Endodermal cell (in vitro differentiated cells): ENCODE measurements around the gene SAFB2. TPM values are rescaled to one million over a fixed set of nuclear protein-coding genes. Genes with fewer than 3 reads are reported as not detected.

Experiments
- DNase-seq: peaks from one replicate; pipeline ENCODE4 v3.0.0-alpha.2; 2017
- H3K27ac ChIP-seq: 2 replicates; pipeline ENCODE4 v1.5.1; 2013; ENCODE audit warnings: mild to moderate bottlenecking, low read depth, low read length, moderate library complexity
- H3K27me3 ChIP-seq: 2 replicates; pipeline ENCODE4 v1.6.1; 2013; ENCODE audit warnings: mild to moderate bottlenecking, low read length, moderate library complexity; ENCODE audit not compliant: insufficient read depth, control insufficient read depth, poor library complexity, severe bottlenecking
- H3K36me3 ChIP-seq: 2 replicates; pipeline ENCODE4 v1.7.0; 2013; ENCODE audit warnings: mild to moderate bottlenecking, low read length, moderate library complexity; ENCODE audit not compliant: control insufficient read depth, insufficient read depth
- H3K4me1 ChIP-seq: one replicate; pipeline ENCODE4 v1.7.0; 2013; ENCODE audit warnings: low read length; ENCODE audit not compliant: control insufficient read depth, insufficient read depth
- H3K4me3 ChIP-seq: 2 replicates; pipeline ENCODE4 v1.5.1; 2013; ENCODE audit warnings: mild to moderate bottlenecking, low read length, moderate library complexity
- H3K9ac ChIP-seq: 2 replicates; pipeline ENCODE4 v1.6.1; 2013; ENCODE audit warnings: mild to moderate bottlenecking, low read length, moderate library complexity; ENCODE audit not compliant: poor library complexity, severe bottlenecking; ENCODE audit errors: extremely low read depth
- H3K9me3 ChIP-seq: 2 replicates; pipeline ENCODE4 v1.6.1; 2013; ENCODE audit warnings: mild to moderate bottlenecking, low read length, moderate library complexity; ENCODE audit not compliant: control insufficient read depth
- H3K27ac Mint-ChIP-seq: 2 replicates; pipeline ENCODE4 v1.8.0; 2020; ENCODE audit warnings: mixed read lengths
- H3K27me3 Mint-ChIP-seq: 2 replicates; pipeline ENCODE4 v1.8.0; 2021; ENCODE audit warnings: mild to moderate bottlenecking, mixed read lengths; ENCODE audit not compliant: insufficient read depth
- H3K36me3 Mint-ChIP-seq: 2 replicates; pipeline ENCODE4 v1.8.0; 2020; ENCODE audit warnings: low read depth, mixed read lengths
- H3K4me1 Mint-ChIP-seq: 2 replicates; pipeline ENCODE4 v1.8.0; 2020; ENCODE audit warnings: mixed read lengths
- H3K4me3 Mint-ChIP-seq: 2 replicates; pipeline ENCODE4 v1.8.0; 2020; ENCODE audit warnings: mild to moderate bottlenecking, moderate library complexity, mixed read lengths
- H3K9me3 Mint-ChIP-seq: 2 replicates; pipeline ENCODE4 v1.8.0; 2020; ENCODE audit warnings: mild to moderate bottlenecking, mixed read lengths
- CTCF ChIP-seq: fragments of 200-600 bp; sonication (generic); conservative IDR thresholded peaks from 2 replicates; pipeline ENCODE4 v1.5.0; 2021; ENCODE audit warnings: antibody characterized with exemption, mild to moderate bottlenecking
- WGBS, 2 experiments: methylation state at CpG; one replicate each; pipeline versions ENCODE4 v1.1.5 to v1.1.7; 2013; ENCODE audit warnings: missing lambda C conversion rate in 2 of 2, mixed read lengths in 1 of 2; ENCODE audit not compliant: insufficient coverage in 1 of 2, insufficient read length in 1 of 2; 5-methylcytosine and 5-hydroxymethylcytosine counted together
- total RNA-seq, 2 donors: library from RNA; stranded (reverse); fragmentation: NEBNext Ultra II Directional in 1 of 2; extraction: Animal tissue kit (Norgen Biotek cat#: 25700) in 1 of 2; gene quantifications; 2 replicates in 1 of 2; 3 replicates in 1 of 2; pipeline ENCODE4 v1.2.1, GENCODE V29; 2021

The SAFB2 gene
- total RNA-seq, 2 donors from 2014 or later, result 69.2 to 74.6 TPM

GRCh38 chr19:5559804-5560133 lies 62.8 kb downstream of the SAFB2 start:
- Histone ChIP-seq H3K36me3 (no peaks in the 10 kb centered on the region), H3K9me3 (no peaks in the 10 kb centered on the region), H3K27ac (peak overlapping the region; percentile 38), H3K9ac (no peak overlapping the region), H3K27me3 (no peaks in the 10 kb centered on the region), H3K4me3 (no peak overlapping the region), H3K4me1 (no peaks in the 10 kb centered on the region)
- Mint-ChIP-seq H3K4me3 (no peak overlapping the region), H3K36me3 (no peaks in the 10 kb centered on the region), H3K27me3 (peaks cover 20% of the 10 kb centered on the region), H3K27ac (no peak overlapping the region), H3K9me3 (peaks cover 9% of the 10 kb centered on the region), H3K4me1 (no peaks in the 10 kb centered on the region)
- WGBS, 2 experiments, result 76 to 79% methylated on average over 3 of the region's 3 CpGs
- TF ChIP-seq CTCF, result no peak
- no peak for DNase-seq

- 75% methylated on average over 2 of the region's 2 CpGs; no CpG with 5 or more reads in 1 of the 2 experiments for WGBS, 2 experiments
- no peak overlapping the region for H3K27ac Mint-ChIP-seq
Measured at GRCh38 chr19:5558101-5558621, 64.4 kb downstream of the SAFB2 start.

GRCh38 chr19:5557691-5558090 lies 64.9 kb downstream of the SAFB2 start:
- no peaks in the 10 kb centered on the region for H3K9me3 ChIP-seq
- no peaks in the 10 kb centered on the region for H3K36me3 ChIP-seq
- no peaks in the 10 kb centered on the region for H3K4me1 ChIP-seq
- H3K9ac ChIP-seq, result no peak overlapping the region
- 88 to 92% methylated on average over 4 to 13 of the region's 13 CpGs for WGBS, 2 experiments
- H3K4me3 Mint-ChIP-seq, result no peak overlapping the region
- no peak overlapping the region for H3K4me3 ChIP-seq
- H3K9me3 Mint-ChIP-seq, result peaks cover 9% of the 10 kb centered on the region
- no peak overlapping the region for H3K27ac ChIP-seq
- TF ChIP-seq CTCF, result no peak
- no peaks in the 10 kb centered on the region for H3K27me3 ChIP-seq
- peaks cover 18% of the 10 kb centered on the region for H3K27me3 Mint-ChIP-seq
- no peaks in the 10 kb centered on the region for H3K4me1 Mint-ChIP-seq
- H3K36me3 Mint-ChIP-seq, result no peaks in the 10 kb centered on the region
- no peak for DNase-seq
- H3K27ac Mint-ChIP-seq, result no peak overlapping the region

More at GRCh38 chr19:5558101-5558621, 64.4 kb downstream of the SAFB2 start:
- H3K27me3 ChIP-seq, result no peaks in the 10 kb centered on the region
- no peak for TF ChIP-seq CTCF
- no peak overlapping the region for H3K4me3 Mint-ChIP-seq
- no peak for DNase-seq
- no peaks in the 10 kb centered on the region for H3K36me3 ChIP-seq
- no peaks in the 10 kb centered on the region for H3K4me1 ChIP-seq
- H3K27ac ChIP-seq, result no peak overlapping the region
- H3K9me3 Mint-ChIP-seq, result peaks cover 9% of the 10 kb centered on the region
- no peak overlapping the region for H3K9ac ChIP-seq
- no peaks in the 10 kb centered on the region for H3K9me3 ChIP-seq
- H3K4me3 ChIP-seq, result no peak overlapping the region
- no peaks in the 10 kb centered on the region for H3K4me1 Mint-ChIP-seq
- H3K27me3 Mint-ChIP-seq, result peaks cover 22% of the 10 kb centered on the region
- no peaks in the 10 kb centered on the region for H3K36me3 Mint-ChIP-seq
